Measurements from ENCODE around the gene UIMC1.
"Not testable (repeated sequence)": the region's sequence is repeated elsewhere in the genome, so short reads cannot be mapped to it uniquely, and the experiment has no call there.

Gene UIMC1

GRCh38 chr5:176995122-176995490, 11.5 kb downstream of the UIMC1 start:
- no peaks in the 10 kb centered on the region for H3K36me3 ChIP-seq (ENCODE audit: control insufficient read depth, insufficient read depth, low read length)
- no peaks in the 10 kb centered on the region for H3K9me3 ChIP-seq (ENCODE audit: control insufficient read depth, low read length)
- peaks cover 12% of the 10 kb centered on the region for H3K4me1 ChIP-seq (ENCODE audit: control insufficient read depth, insufficient read depth, low read length, poor library complexity, severe bottlenecking)
- H3K27ac ChIP-seq (ENCODE audit: insufficient read depth, low read length, poor library complexity, severe bottlenecking), result no peak overlapping the region
- no peak for DNase-seq
- H3K27me3 ChIP-seq (replicated peaks; ENCODE audit: control insufficient read depth, insufficient read depth, low read length, poor library complexity, severe bottlenecking), result no peaks in the 10 kb centered on the region
- H3K4me3 ChIP-seq (ENCODE audit: insufficient read depth, low read depth, low read length, poor library complexity, severe bottlenecking), result no peak overlapping the region

- Histone ChIP-seq H3K27ac (ENCODE audit: insufficient read depth, low read length, poor library complexity, severe bottlenecking) (no peak overlapping the region), H3K4me1 (ENCODE audit: control insufficient read depth, insufficient read depth, low read length, poor library complexity, severe bottlenecking) (peaks cover 12% of the 10 kb centered on the region)
- DNase-seq, result no peak
Observed at GRCh38 chr5:176994460-176995121, 12.0 kb downstream of the UIMC1 start.

GRCh38 chr5:176993081-176993480, 13.5 kb downstream of the UIMC1 start:
- DNase-seq; H3K27ac ChIP-seq (ENCODE audit: insufficient read depth, low read length, poor library complexity, severe bottlenecking); H3K36me3 ChIP-seq (ENCODE audit: control insufficient read depth, insufficient read depth, low read length); H3K9me3 ChIP-seq (ENCODE audit: control insufficient read depth, low read length); H3K27me3 ChIP-seq (replicated peaks; ENCODE audit: control insufficient read depth, insufficient read depth, low read length, poor library complexity, severe bottlenecking); H3K4me3 ChIP-seq (ENCODE audit: insufficient read depth, low read depth, low read length, poor library complexity, severe bottlenecking): not testable (repeated sequence)
- H3K4me1 ChIP-seq (ENCODE audit: control insufficient read depth, insufficient read depth, low read length, poor library complexity, severe bottlenecking), result peaks cover 15% of the 10 kb centered on the region

More at GRCh38 chr5:176994460-176995121, 12.0 kb downstream of the UIMC1 start:
- H3K27me3 ChIP-seq (replicated peaks; ENCODE audit: control insufficient read depth, insufficient read depth, low read length, poor library complexity, severe bottlenecking), result no peaks in the 10 kb centered on the region
- H3K36me3 ChIP-seq (ENCODE audit: control insufficient read depth, insufficient read depth, low read length), result no peaks in the 10 kb centered on the region
- no peaks in the 10 kb centered on the region for H3K9me3 ChIP-seq (ENCODE audit: control insufficient read depth, low read length)
- no peak overlapping the region for H3K4me3 ChIP-seq (ENCODE audit: insufficient read depth, low read depth, low read length, poor library complexity, severe bottlenecking)

- H3K4me1 ChIP-seq (ENCODE audit: control insufficient read depth, insufficient read depth, low read length, poor library complexity, severe bottlenecking), result peaks cover 12% of the 10 kb centered on the region
- H3K4me3 ChIP-seq (ENCODE audit: insufficient read depth, low read depth, low read length, poor library complexity, severe bottlenecking), result no peak overlapping the region
- no peak overlapping the region for H3K27ac ChIP-seq (ENCODE audit: insufficient read depth, low read length, poor library complexity, severe bottlenecking)
- no peaks in the 10 kb centered on the region for H3K27me3 ChIP-seq (replicated peaks; ENCODE audit: control insufficient read depth, insufficient read depth, low read length, poor library complexity, severe bottlenecking)
- no peaks in the 10 kb centered on the region for H3K36me3 ChIP-seq (ENCODE audit: control insufficient read depth, insufficient read depth, low read length)
- H3K9me3 ChIP-seq (ENCODE audit: control insufficient read depth, low read length), result no peaks in the 10 kb centered on the region
- DNase-seq, result no peak
Observed at GRCh38 chr5:176987583-176987982, 19.0 kb downstream of the UIMC1 start.

GRCh38 chr5:176986280-176986679, 20.3 kb downstream of the UIMC1 start:
- H3K4me3 ChIP-seq (ENCODE audit: insufficient read depth, low read depth, low read length, poor library complexity, severe bottlenecking), result no peak overlapping the region
- no peak overlapping the region for H3K27ac ChIP-seq (ENCODE audit: insufficient read depth, low read length, poor library complexity, severe bottlenecking)
- peaks cover 12% of the 10 kb centered on the region for H3K4me1 ChIP-seq (ENCODE audit: control insufficient read depth, insufficient read depth, low read length, poor library complexity, severe bottlenecking)
- H3K9me3 ChIP-seq (ENCODE audit: control insufficient read depth, low read length), result no peaks in the 10 kb centered on the region
- no peaks in the 10 kb centered on the region for H3K27me3 ChIP-seq (replicated peaks; ENCODE audit: control insufficient read depth, insufficient read depth, low read length, poor library complexity, severe bottlenecking)
- DNase-seq, result no peak
- H3K36me3 ChIP-seq (ENCODE audit: control insufficient read depth, insufficient read depth, low read length), result peaks cover 3% of the 10 kb centered on the region

- H3K4me3 ChIP-seq (ENCODE audit: insufficient read depth, low read depth, low read length, poor library complexity, severe bottlenecking), result no peak overlapping the region
- no peaks in the 10 kb centered on the region for H3K9me3 ChIP-seq (ENCODE audit: control insufficient read depth, low read length)
- peaks cover 12% of the 10 kb centered on the region for H3K4me1 ChIP-seq (ENCODE audit: control insufficient read depth, insufficient read depth, low read length, poor library complexity, severe bottlenecking)
- peaks cover 10% of the 10 kb centered on the region for H3K36me3 ChIP-seq (ENCODE audit: control insufficient read depth, insufficient read depth, low read length)
- no peak overlapping the region for H3K27ac ChIP-seq (ENCODE audit: insufficient read depth, low read length, poor library complexity, severe bottlenecking)
- H3K27me3 ChIP-seq (replicated peaks; ENCODE audit: control insufficient read depth, insufficient read depth, low read length, poor library complexity, severe bottlenecking), result no peaks in the 10 kb centered on the region
- DNase-seq, result peak in 2 of 3 donors; percentile 17 to 20
Observed at GRCh38 chr5:176985516-176985915, 21.1 kb downstream of the UIMC1 start.

- Histone ChIP-seq H3K4me1 (ENCODE audit: control insufficient read depth, insufficient read depth, low read length, poor library complexity, severe bottlenecking) (peaks cover 12% of the 10 kb centered on the region), H3K36me3 (ENCODE audit: control insufficient read depth, insufficient read depth, low read length) (peaks cover 19% of the 10 kb centered on the region)
- not testable (repeated sequence) for H3K27me3 ChIP-seq (replicated peaks; ENCODE audit: control insufficient read depth, insufficient read depth, low read length, poor library complexity, severe bottlenecking); H3K4me3 ChIP-seq (ENCODE audit: insufficient read depth, low read depth, low read length, poor library complexity, severe bottlenecking); H3K9me3 ChIP-seq (ENCODE audit: control insufficient read depth, low read length); H3K27ac ChIP-seq (ENCODE audit: insufficient read depth, low read length, poor library complexity, severe bottlenecking); DNase-seq
Observed at GRCh38 chr5:176984176-176984575, 22.4 kb downstream of the UIMC1 start.

GRCh38 chr5:176983593-176983992, 23.0 kb downstream of the UIMC1 start:
- peaks cover 19% of the 10 kb centered on the region for H3K36me3 ChIP-seq (ENCODE audit: control insufficient read depth, insufficient read depth, low read length)
- not testable (repeated sequence) for H3K4me3 ChIP-seq (ENCODE audit: insufficient read depth, low read depth, low read length, poor library complexity, severe bottlenecking); H3K9me3 ChIP-seq (ENCODE audit: control insufficient read depth, low read length); H3K27me3 ChIP-seq (replicated peaks; ENCODE audit: control insufficient read depth, insufficient read depth, low read length, poor library complexity, severe bottlenecking); DNase-seq; H3K27ac ChIP-seq (ENCODE audit: insufficient read depth, low read length, poor library complexity, severe bottlenecking); H3K4me1 ChIP-seq (ENCODE audit: control insufficient read depth, insufficient read depth, low read length, poor library complexity, severe bottlenecking)

- H3K36me3 ChIP-seq (ENCODE audit: control insufficient read depth, insufficient read depth, low read length), result peaks cover 19% of the 10 kb centered on the region
- not testable (repeated sequence) for H3K4me1 ChIP-seq (ENCODE audit: control insufficient read depth, insufficient read depth, low read length, poor library complexity, severe bottlenecking); H3K4me3 ChIP-seq (ENCODE audit: insufficient read depth, low read depth, low read length, poor library complexity, severe bottlenecking); H3K27ac ChIP-seq (ENCODE audit: insufficient read depth, low read length, poor library complexity, severe bottlenecking); H3K9me3 ChIP-seq (ENCODE audit: control insufficient read depth, low read length); DNase-seq; H3K27me3 ChIP-seq (replicated peaks; ENCODE audit: control insufficient read depth, insufficient read depth, low read length, poor library complexity, severe bottlenecking)
Observed at GRCh38 chr5:176983112-176983511, 23.5 kb downstream of the UIMC1 start.

GRCh38 chr5:176980818-176981217, 25.8 kb downstream of the UIMC1 start:
- Histone ChIP-seq H3K27ac (ENCODE audit: insufficient read depth, low read length, poor library complexity, severe bottlenecking) (no peak overlapping the region), H3K27me3 (replicated peaks; ENCODE audit: control insufficient read depth, insufficient read depth, low read length, poor library complexity, severe bottlenecking) (no peaks in the 10 kb centered on the region), H3K9me3 (ENCODE audit: control insufficient read depth, low read length) (no peaks in the 10 kb centered on the region), H3K4me3 (ENCODE audit: insufficient read depth, low read depth, low read length, poor library complexity, severe bottlenecking) (no peak overlapping the region), H3K36me3 (ENCODE audit: control insufficient read depth, insufficient read depth, low read length) (peaks cover 19% of the 10 kb centered on the region), H3K4me1 (ENCODE audit: control insufficient read depth, insufficient read depth, low read length, poor library complexity, severe bottlenecking) (peaks cover 4% of the 10 kb centered on the region)
- no peak for DNase-seq
